K562 (cell line): ENCODE results near the gene APBB2. TPM values are rescaled to one million over a fixed set of nuclear protein-coding genes. Genes with fewer than 3 reads are reported as not detected.

Experiments
- ATAC-seq: fragments of 200-7000 bp; cut with Tn5 transposase; 3 replicates; pipeline ENCODE4 v1.9.1; 2020; ENCODE audit warnings: moderate library complexity
- BruUV-seq: library from RNA; stranded (reverse); fragments of 400-500 nt; replicated peaks from 2 replicates; lab custom pipeline; 2021; lab: Mats Ljungman, UMichigan
- CTCF ChIA-PET: fragments of 300-600 bp; formaldehyde crosslinking; extraction: SDS; loops from one replicate; lab custom pipeline; 2021; ENCODE audit warnings: low intra/inter-chr PET ratio; lab: Yijun Ruan, JAX
- POLR2A ChIA-PET: fragments of 300-600, 350-650 bp; sonication (Branson Sonifier 250); formaldehyde crosslinking; extraction: SDS; loops from one replicate; lab custom pipeline; 2021; ENCODE audit warnings: antibody characterized with exemption, inconsistent platforms; lab: Yijun Ruan, JAX
- DNase-seq, 4 experiments: peaks; one replicate each; pipeline versions ENCODE4 v3.0.0 to v3.0.0-alpha.2; 2011 to 2018; ENCODE audit warnings: low spot score in 3 of 4, mixed read lengths in 3 of 4; ENCODE audit errors: extremely low read depth in 1 of 4
- FAIRE-seq: peaks from 2 replicates; lab custom pipeline; 2011; peaks lifted over from hg19 to GRCh38; lab: Jason Lieb, UNC
- H2AFZ ChIP-seq: 2 replicates; pipeline ENCODE4 v1.6.0; 2011; ENCODE audit warnings: low read depth, low read length, control low read depth, inconsistent platforms
- H3K27ac ChIP-seq: fragments of 200-600 bp; 3 replicates; pipeline ENCODE4 v1.8.0; 2011; ENCODE audit warnings: low read depth, mild to moderate bottlenecking, control low read depth, inconsistent platforms, low read length, moderate library complexity, mixed read lengths; ENCODE audit errors: extremely low read depth
- H3K27me3 ChIP-seq, 2 experiments: fragments of 300-600 bp in 1 of 2; 2 replicates in 1 of 2; 3 replicates in 1 of 2; pipeline versions ENCODE4 v1.6.0 to v1.8.0; 2011; ENCODE audit warnings: inconsistent platforms in 2 of 2, low read length in 2 of 2, mild to moderate bottlenecking in 1 of 2, mixed read lengths in 1 of 2, moderate library complexity in 1 of 2; ENCODE audit not compliant: control insufficient read depth in 2 of 2, insufficient read depth in 2 of 2
- H3K36me3 ChIP-seq: fragments of 300-600 bp; 3 replicates; pipeline ENCODE4 v1.8.0; 2011; ENCODE audit warnings: mild to moderate bottlenecking, low read length, inconsistent platforms; ENCODE audit not compliant: control insufficient read depth, insufficient read depth
- H3K4me1 ChIP-seq, 2 experiments: fragments of 200-600 bp in 1 of 2; replicated peaks in 1 of 2; 2 replicates in 1 of 2; 3 replicates in 1 of 2; pipeline versions ENCODE4 v1.5.1 to v1.8.0; 2011; ENCODE audit warnings: inconsistent platforms in 2 of 2, low read length in 2 of 2, mild to moderate bottlenecking in 1 of 2, mixed read lengths in 1 of 2, moderate library complexity in 1 of 2; ENCODE audit not compliant: control insufficient read depth in 2 of 2, insufficient read depth in 2 of 2
- H3K4me2 ChIP-seq: 2 replicates; pipeline ENCODE4 v1.6.1; 2011; ENCODE audit warnings: low read length, control low read depth, inconsistent platforms, mixed read lengths; ENCODE audit not compliant: insufficient read depth
- H3K4me3 ChIP-seq: fragments of 200-600 bp; sonication (generic), shearing (Covaris generic); 2 replicates; pipeline ENCODE4 v1.5.1; 2016; ENCODE audit warnings: control low read depth, inconsistent platforms
- H3K79me2 ChIP-seq: fragments of 200-600 bp; 3 replicates; pipeline ENCODE4 v1.8.0; 2011; ENCODE audit warnings: low read length, inconsistent platforms; ENCODE audit not compliant: control insufficient read depth, insufficient read depth
- H3K9ac ChIP-seq, 2 experiments: 2 replicates each; pipeline versions ENCODE4 v1.6.0 to v1.6.1; 2011; ENCODE audit warnings: low read depth in 2 of 2, low read length in 2 of 2, control low read depth in 1 of 2, inconsistent platforms in 1 of 2, mild to moderate bottlenecking in 1 of 2, mixed read lengths in 1 of 2; ENCODE audit not compliant: insufficient read depth in 1 of 2
- H3K9me1 ChIP-seq: one replicate; pipeline ENCODE4 v1.6.0; 2011; ENCODE audit warnings: inconsistent platforms, mild to moderate bottlenecking, low read length, moderate library complexity; ENCODE audit not compliant: control insufficient read depth, insufficient read depth
- H3K9me3 ChIP-seq: replicated peaks from 2 replicates; pipeline ENCODE4 v1.5.1; 2011; ENCODE audit warnings: low read depth, low read length, inconsistent platforms; ENCODE audit not compliant: control insufficient read depth, insufficient read depth
- H4K20me1 ChIP-seq: replicated peaks from 2 replicates; pipeline ENCODE4 v1.6.1; 2011; ENCODE audit warnings: low read length, inconsistent platforms, mixed read lengths; ENCODE audit not compliant: control insufficient read depth, insufficient read depth
- DMBX1 ChIP-seq: fragments of 250-450 bp; sonication (Bioruptor Pico); IDR thresholded peaks from 2 replicates; pipeline ENCODE4 v1.8.0; 2022; ENCODE audit warnings: inconsistent platforms, mild to moderate bottlenecking, moderate library complexity, borderline replicate concordance
- E2F5 ChIP-seq: sonication (generic); formaldehyde crosslinking; IDR thresholded peaks from 2 replicates; pipeline ENCODE4 v1.8.0; 2022; ENCODE audit warnings: mild to moderate bottlenecking, missing genetic modification reagents
- MED1 ChIP-seq: sonication (generic); formaldehyde crosslinking; IDR thresholded peaks from 2 replicates; pipeline ENCODE4 v1.8.1; 2023; ENCODE audit warnings: missing genetic modification reagents, borderline replicate concordance
- NR3C1 ChIP-seq: sonication (generic); formaldehyde crosslinking; IDR thresholded peaks from 2 replicates; pipeline ENCODE4 v1.8.1; 2022; ENCODE audit warnings: missing genetic modification reagents
- OTX1 ChIP-seq: fragments of 450-650 bp; formaldehyde crosslinking; IDR thresholded peaks from 2 replicates; pipeline ENCODE4 v1.4.0; 2022; ENCODE audit warnings: mild to moderate bottlenecking
- YBX1 ChIP-seq: fragments of 450-650 bp; IDR thresholded peaks from 2 replicates; pipeline ENCODE4 v1.7.1; 2016; ENCODE audit warnings: mild to moderate bottlenecking
- ZNF282 ChIP-seq: sonication (generic); formaldehyde crosslinking; IDR thresholded peaks from 2 replicates; pipeline ENCODE4 v1.8.1; 2023; ENCODE audit warnings: missing genetic modification reagents
- ZNF445 ChIP-seq: fragments of 250-450 bp; sonication (Bioruptor Pico); IDR thresholded peaks from 2 replicates; pipeline ENCODE4 v1.4.0; 2020; ENCODE audit warnings: low read depth, mild to moderate bottlenecking, moderate library complexity
- ZNF551 ChIP-seq: fragments of 250-450 bp; sonication (Bioruptor Pico); IDR thresholded peaks from 2 replicates; pipeline ENCODE4 v1.5.0; 2021; ENCODE audit warnings: mild to moderate bottlenecking, moderate library complexity
- WGBS: fragments of 100-300 bp; shearing (Covaris generic); methylation state at CpG from one replicate; pipeline ENCODE4 v1.1.6; 2016; ENCODE audit warnings: low coverage, mixed read lengths; ENCODE audit not compliant: insufficient coverage; ENCODE audit errors: missing lambda C conversion rate; 5-methylcytosine and 5-hydroxymethylcytosine counted together
- in situ Hi-C: fragments of 300-500 bp; cut with MboI; formaldehyde crosslinking; loops from 4 replicates; pipeline ENCODE4 v1.15.0; 2018; ENCODE audit warnings: inconsistent platforms, mixed read lengths
- intact Hi-C: fragments of 100-400 bp; cut with micrococcal nuclease; formaldehyde crosslinking; loops from 2 replicates; pipeline ENCODE4 v1.14.2; 2022
- polyA plus RNA-seq, 8 experiments: library from polyadenylated mRNA; depleted of rRNA in 4 of 8; stranded (reverse) in 5 of 8; unstranded in 3 of 8; fragments of >200 nt; fragmentation: Nextera tagmentation in 2 of 8; fragmentation: Illumina TruSeq in 1 of 8; extraction: Ambion mirVana in 2 of 8; extraction: Trizol in 1 of 8; gene quantifications; 2 replicates each; pipeline versions ENCODE4 v1.2.1 to v1.2.3, GENCODE V29; 2011 to 2014; ENCODE audit warnings: inconsistent platforms in 1 of 8, missing spikeins in 1 of 8
- total RNA-seq, 7 experiments: library from RNA; depleted of rRNA in 6 of 7; stranded (reverse); fragments of >200 nt in 6 of 7; fragmentation: Illumina TruSeq in 2 of 7; extraction: Trizol in 2 of 7; gene quantifications; 2 replicates each; pipeline versions ENCODE4 v1.2.1 to v1.2.3, GENCODE V29; 2011 to 2021; ENCODE audit warnings: low replicate concordance in 1 of 7
- TF ChIP-seq, protein P1 (sequence below): fragments of 450-650 bp; IDR thresholded peaks from 2 replicates; pipeline ENCODE4 v1.6.1; 2017; ENCODE audit warnings: antibody characterized with exemption, mild to moderate bottlenecking
- TF ChIP-seq, protein P2 (sequence below): IDR thresholded peaks from 2 replicates; pipeline ENCODE4 v1.6.1; 2016; ENCODE audit warnings: missing genetic modification characterization, missing compliant biosample characterization

Gene APBB2
- total and polyA plus RNA-seq, 9 of the 15 experiments (the other 6 are each of a cell fraction or from before 2014, with no cell fraction given): 0.08 to 2.1 (median 1.4) TPM

DNA sequence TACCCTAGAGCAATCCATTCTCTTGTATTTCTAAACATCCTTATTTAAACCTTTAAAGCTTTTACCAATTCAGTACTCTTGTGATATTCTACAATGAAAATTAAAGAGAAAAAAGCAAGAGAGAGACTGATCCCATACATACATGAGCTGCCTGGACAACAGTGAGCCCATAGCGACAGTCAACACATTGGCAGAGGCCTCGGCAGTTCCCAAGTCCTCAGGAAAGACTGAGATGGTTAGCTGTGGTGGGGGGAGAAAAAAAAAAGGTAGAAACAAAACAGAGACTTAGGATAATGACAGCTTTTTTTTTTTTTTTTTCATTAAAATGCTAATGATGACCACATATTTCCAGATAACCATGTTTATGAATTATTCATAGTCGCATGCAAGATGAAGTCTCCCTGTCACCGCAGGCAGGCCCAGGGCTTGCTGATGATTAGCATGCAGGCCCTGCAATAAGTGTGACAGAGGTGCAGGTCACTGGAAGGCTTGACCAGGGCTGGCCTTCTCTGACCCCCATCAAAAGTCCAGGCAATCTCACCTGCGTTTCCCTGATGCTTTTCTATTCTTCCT is 148.8 kb downstream of the APBB2 start:
- Histone ChIP-seq H3K27ac (no peak overlapping the region), H3K27me3 (peaks cover 0 to 14% of the 10 kb centered on the region in 2 experiments; a peak in 2 of 5 replicates), H4K20me1 (no peaks in the 10 kb centered on the region), H3K9ac (no peak overlapping the region), H3K4me1 (no peaks in the 10 kb centered on the region), H3K9me1 (no peaks in the 10 kb centered on the region), H3K4me2 (no peak overlapping the region), H3K36me3 (no peaks in the 10 kb centered on the region), H3K79me2 (no peaks in the 10 kb centered on the region), H3K9me3 (no peaks in the 10 kb centered on the region), H2AFZ (no peak overlapping the region), H3K4me3 (no peak overlapping the region)
- BruUV-seq: no TSS peak
- TF ChIP-seq, protein P1, sequence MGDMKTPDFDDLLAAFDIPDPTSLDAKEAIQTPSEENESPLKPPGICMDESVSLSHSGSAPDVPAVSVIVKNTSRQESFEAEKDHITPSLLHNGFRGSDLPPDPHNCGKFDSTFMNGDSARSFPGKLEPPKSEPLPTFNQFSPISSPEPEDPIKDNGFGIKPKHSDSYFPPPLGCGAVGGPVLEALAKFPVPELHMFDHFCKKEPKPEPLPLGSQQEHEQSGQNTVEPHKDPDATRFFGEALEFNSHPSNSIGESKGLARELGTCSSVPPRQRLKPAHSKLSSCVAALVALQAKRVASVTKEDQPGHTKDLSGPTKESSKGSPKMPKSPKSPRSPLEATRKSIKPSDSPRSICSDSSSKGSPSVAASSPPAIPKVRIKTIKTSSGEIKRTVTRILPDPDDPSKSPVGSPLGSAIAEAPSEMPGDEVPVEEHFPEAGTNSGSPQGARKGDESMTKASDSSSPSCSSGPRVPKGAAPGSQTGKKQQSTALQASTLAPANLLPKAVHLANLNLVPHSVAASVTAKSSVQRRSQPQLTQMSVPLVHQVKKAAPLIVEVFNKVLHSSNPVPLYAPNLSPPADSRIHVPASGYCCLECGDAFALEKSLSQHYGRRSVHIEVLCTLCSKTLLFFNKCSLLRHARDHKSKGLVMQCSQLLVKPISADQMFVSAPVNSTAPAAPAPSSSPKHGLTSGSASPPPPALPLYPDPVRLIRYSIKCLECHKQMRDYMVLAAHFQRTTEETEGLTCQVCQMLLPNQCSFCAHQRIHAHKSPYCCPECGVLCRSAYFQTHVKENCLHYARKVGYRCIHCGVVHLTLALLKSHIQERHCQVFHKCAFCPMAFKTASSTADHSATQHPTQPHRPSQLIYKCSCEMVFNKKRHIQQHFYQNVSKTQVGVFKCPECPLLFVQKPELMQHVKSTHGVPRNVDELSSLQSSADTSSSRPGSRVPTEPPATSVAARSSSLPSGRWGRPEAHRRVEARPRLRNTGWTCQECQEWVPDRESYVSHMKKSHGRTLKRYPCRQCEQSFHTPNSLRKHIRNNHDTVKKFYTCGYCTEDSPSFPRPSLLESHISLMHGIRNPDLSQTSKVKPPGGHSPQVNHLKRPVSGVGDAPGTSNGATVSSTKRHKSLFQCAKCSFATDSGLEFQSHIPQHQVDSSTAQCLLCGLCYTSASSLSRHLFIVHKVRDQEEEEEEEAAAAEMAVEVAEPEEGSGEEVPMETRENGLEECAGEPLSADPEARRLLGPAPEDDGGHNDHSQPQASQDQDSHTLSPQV: no peak
- TF ChIP-seq ZNF445 (CRISPR knock-in tag) (no peak), OTX1 (CRISPR knock-in tag) (no peak), ZNF551 (CRISPR knock-in tag) (no peak), ZNF282 (CRISPR knock-in tag) (no peak), MED1 (no peak), NR3C1 (no peak), E2F5 (CRISPR knock-in tag) (no peak), YBX1 (no peak), DMBX1 (no peak)
- TF ChIP-seq, protein P2, sequence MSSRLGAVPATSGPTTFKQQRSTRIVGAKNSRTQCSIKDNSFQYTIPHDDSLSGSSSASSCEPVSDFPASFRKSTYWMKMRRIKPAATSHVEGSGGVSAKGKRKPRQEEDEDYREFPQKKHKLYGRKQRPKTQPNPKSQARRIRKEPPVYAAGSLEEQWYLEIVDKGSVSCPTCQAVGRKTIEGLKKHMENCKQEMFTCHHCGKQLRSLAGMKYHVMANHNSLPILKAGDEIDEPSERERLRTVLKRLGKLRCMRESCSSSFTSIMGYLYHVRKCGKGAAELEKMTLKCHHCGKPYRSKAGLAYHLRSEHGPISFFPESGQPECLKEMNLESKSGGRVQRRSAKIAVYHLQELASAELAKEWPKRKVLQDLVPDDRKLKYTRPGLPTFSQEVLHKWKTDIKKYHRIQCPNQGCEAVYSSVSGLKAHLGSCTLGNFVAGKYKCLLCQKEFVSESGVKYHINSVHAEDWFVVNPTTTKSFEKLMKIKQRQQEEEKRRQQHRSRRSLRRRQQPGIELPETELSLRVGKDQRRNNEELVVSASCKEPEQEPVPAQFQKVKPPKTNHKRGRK: no peak
- DNase-seq: no peak
- POLR2A ChIA-PET: interaction anchor here (0.6 kb wide), 1 partner anchor 52 kb away, joined by 3 read pairs; no protein-coding TSS in a partner anchor
- no peak for FAIRE-seq
- in situ Hi-C loops (no loop called here), intact Hi-C loops (no loop called here)
- ATAC-seq: no peak
- 0% methylated on average over 5 of the region's 5 CpGs for WGBS
- CTCF ChIA-PET: no interaction called here
